Measurements from ENCODE around the gene C2CD4A.
A peak's percentile ranks its signal among the peaks of the same experiment; 100 is the strongest.

The C2CD4A gene, protein sequence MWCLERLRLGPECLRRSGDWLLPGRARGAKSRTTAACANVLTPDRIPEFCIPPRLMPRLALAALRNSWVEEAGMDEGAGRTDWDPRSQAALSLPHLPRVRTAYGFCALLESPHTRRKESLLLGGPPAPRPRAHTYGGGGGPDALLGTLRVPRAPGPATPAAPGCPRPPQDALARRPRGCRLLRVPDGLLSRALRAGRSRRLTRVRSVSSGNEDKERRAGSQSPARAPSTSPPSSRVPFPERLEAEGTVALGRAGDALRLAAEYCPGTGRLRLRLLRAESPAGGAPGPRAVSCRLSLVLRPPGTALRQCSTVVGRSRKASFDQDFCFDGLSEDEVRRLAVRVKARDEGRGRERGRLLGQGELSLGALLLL

DNA sequence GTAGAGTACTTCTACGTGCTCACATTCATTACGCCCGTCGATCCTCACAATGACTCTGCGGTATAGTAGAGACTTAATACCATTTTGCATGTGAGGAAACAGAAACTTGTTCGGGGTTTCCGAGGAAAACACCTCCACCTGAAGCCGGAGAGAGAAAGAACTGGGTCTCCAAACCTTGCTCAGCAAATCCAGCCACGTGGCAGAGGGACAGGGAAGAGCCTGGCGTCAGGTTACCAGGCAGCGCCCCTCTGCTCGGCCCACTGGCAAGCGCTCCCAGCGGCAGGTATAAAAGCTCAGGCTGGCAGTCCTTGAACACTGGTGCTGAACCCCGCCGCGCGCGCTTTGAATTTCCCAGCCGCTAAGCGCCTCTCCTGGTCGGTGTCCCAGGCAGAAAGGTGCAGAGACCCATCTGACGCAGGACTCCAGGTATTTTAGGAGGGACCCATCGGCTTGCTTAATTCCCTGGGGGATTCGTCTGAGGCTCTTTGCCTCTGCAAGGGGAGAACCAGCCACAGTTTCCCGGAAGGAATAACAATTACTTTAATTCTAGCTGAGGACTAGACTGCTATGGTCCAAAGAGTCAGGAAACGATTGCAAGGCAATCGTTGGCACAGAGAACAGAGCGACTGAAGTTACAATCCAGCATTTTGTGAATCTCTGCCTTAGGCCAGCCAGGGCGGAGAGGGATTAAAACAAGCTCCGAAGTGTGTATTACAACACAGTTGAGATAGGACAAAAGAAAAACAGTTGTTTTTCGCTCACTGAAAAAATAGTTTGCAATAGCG lies at the start of gene C2CD4A:
C2CD4A (plus strand) TSS at position 315 of the 785 bp plus-strand sequence. CDS start 637 bp downstream, outside the sequence.
- DNase-seq (ENCODE audit: extremely low read depth, low read depth), result no peak
- TF ChIP-seq, protein P1, sequence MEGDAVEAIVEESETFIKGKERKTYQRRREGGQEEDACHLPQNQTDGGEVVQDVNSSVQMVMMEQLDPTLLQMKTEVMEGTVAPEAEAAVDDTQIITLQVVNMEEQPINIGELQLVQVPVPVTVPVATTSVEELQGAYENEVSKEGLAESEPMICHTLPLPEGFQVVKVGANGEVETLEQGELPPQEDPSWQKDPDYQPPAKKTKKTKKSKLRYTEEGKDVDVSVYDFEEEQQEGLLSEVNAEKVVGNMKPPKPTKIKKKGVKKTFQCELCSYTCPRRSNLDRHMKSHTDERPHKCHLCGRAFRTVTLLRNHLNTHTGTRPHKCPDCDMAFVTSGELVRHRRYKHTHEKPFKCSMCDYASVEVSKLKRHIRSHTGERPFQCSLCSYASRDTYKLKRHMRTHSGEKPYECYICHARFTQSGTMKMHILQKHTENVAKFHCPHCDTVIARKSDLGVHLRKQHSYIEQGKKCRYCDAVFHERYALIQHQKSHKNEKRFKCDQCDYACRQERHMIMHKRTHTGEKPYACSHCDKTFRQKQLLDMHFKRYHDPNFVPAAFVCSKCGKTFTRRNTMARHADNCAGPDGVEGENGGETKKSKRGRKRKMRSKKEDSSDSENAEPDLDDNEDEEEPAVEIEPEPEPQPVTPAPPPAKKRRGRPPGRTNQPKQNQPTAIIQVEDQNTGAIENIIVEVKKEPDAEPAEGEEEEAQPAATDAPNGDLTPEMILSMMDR (IDR thresholded peaks at IDR 0.05; ENCODE audit: low read depth, low read length, missing control alignments), result no peak
- peak within 1 kb of the TSS; percentile 10; the same call in 1 of the 2 replicates for H3K4me3 ChIP-seq (replicated peaks; ENCODE audit: low read depth, low read length)

DNA sequence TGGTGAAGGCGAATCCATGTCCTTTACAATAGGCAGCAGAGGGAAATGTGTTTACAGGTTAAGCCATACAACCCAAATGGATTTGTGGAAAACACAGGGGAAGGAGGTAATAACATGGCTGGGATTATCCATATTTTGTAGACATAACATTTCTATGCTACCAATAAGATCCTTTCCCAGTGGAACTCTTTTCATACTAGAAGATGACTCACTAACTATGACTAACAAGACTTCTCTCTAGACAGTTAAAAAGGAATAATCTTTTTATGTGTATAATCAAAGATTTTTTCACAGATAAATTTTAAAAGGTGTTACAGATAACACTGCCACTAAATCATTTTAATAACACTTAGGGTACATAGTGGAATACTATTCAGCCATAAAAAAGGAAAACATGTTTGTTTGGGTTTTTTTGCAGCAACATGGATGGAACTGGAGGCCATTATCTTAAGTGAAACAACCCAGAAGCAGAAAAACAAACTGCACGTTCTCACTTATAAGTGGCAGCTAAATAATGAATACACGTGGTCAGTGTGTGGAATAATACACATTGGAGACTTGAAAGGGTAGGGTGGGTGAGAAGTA lies 46.1 kb upstream of the C2CD4A start:
- DNase-seq (ENCODE audit: extremely low read depth, low read depth), result no peak
- no peak overlapping the region for H3K4me3 ChIP-seq (replicated peaks; ENCODE audit: low read depth, low read length)
- TF ChIP-seq, protein P1 (IDR thresholded peaks at IDR 0.05; ENCODE audit: low read depth, low read length, missing control alignments), result no peak

DNA sequence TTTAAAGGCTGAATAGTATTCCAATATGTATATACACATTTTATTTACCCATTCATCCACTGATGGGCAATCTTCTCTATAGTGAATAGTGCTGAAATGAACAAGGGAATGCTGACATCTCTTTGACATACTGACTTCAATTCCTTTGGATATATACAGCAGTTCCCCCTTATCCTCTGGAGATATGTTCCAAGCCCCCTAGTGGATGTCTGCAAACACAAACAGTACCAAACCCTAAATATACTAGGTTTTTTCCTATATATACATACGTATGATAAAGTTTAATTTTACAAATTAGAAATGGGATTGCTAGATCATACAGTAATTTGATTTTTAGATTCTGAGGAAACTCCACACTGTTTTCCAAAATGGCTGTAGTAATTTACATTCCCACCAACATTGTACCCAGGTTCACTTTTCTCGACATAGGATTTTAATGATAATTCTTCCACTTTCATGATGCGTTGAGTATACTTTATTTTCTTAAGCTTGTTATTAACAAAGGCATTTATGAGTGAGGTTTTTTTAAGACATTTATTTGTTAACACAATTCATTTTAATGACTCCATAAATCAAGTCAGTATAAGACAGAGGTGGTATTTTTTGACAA lies 44.7 kb upstream of the C2CD4A start:
- TF ChIP-seq, protein P1 (IDR thresholded peaks at IDR 0.05; ENCODE audit: low read depth, low read length, missing control alignments), result peak; percentile 42
- no peak overlapping the region for H3K4me3 ChIP-seq (replicated peaks; ENCODE audit: low read depth, low read length)
- DNase-seq (ENCODE audit: extremely low read depth, low read depth), result no peak

DNA sequence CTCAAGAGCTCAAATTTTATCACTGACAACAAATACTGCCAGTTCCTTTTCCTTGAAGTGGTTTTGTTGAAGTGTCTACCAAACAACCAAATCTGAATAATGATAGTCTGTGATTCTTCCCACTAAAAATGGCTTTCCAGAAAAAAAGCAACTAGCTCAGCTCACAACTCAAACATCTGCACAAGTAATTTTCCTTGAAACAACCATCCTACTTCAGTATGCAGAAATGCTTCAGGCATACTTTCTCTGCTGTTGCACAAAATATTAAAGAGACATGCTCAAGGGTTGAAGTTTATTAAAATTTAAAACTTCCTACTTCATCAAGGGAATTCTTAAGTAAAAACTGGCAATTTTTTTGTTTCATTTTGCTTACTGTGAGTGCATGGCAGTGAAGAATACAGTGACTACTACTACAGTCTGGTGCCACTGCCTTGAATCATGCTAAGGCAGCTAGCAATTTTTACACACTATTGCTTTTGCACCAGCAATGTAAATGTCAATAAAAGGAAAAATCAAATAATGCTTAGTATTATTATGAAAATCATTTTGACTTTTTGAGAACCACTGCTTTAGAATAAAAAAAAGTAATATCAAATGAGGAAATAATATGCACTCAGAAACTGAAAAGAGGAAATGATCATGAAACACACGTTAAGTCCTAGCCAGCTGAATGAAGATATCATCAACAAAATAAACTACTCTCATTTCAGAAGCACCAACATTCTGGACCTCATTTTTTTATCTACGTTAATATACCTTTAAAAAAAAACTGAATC lies 40.1 kb upstream of the C2CD4A start:
- TF ChIP-seq, protein P1 (IDR thresholded peaks at IDR 0.05; ENCODE audit: low read depth, low read length, missing control alignments), result no peak
- no peak overlapping the region for H3K4me3 ChIP-seq (replicated peaks; ENCODE audit: low read depth, low read length)
- DNase-seq (ENCODE audit: extremely low read depth, low read depth), result no peak

DNA sequence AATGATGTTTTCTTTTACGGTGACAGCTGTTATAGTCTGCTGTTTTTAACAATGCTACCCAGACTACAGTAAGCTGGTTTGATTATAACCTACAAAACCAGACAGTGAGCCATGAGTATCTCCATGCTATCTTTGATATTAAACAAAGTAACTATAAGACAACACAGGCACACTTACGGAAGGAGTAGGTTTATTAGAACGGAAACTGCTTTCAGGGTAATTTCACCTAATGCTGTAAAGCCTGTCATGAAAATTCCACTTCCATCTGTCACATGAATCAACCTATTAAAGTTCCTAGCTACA lies 39.6 kb upstream of the C2CD4A start:
- no peak overlapping the region for H3K4me3 ChIP-seq (replicated peaks; ENCODE audit: low read depth, low read length)
- TF ChIP-seq, protein P1 (IDR thresholded peaks at IDR 0.05; ENCODE audit: low read depth, low read length, missing control alignments), result no peak
- no peak for DNase-seq (ENCODE audit: extremely low read depth, low read depth)

DNA sequence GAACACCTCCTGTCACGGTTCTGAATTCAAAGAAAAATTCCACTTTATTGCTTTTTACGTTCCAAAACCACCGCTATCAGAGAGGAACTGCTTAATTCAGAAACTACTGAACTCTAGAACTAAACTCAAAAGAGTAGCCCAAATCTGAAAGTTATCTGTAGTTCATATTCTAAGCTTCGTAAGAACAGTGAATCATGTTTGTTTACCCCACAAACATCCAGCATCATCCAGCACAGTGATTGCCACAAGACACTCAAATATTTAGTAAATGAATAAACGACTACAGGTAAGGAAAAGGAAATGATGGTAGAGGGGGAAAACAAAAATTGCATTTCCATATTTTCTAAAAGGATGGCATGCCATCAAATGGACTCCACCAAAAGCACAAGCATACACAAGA lies 38.9 kb upstream of the C2CD4A start:
- no peak overlapping the region for H3K4me3 ChIP-seq (replicated peaks; ENCODE audit: low read depth, low read length)
- TF ChIP-seq, protein P1 (IDR thresholded peaks at IDR 0.05; ENCODE audit: low read depth, low read length, missing control alignments), result no peak
- DNase-seq (ENCODE audit: extremely low read depth, low read depth), result no peak
